Measurements from ENCODE around the gene APOC1. TPM values are rescaled to one million over a fixed set of nuclear protein-coding genes. Genes with fewer than 3 reads are reported as not detected.

Gene APOC1
- total RNA-seq, 1 donor from 2014 or later = 14.5 TPM

DNA sequence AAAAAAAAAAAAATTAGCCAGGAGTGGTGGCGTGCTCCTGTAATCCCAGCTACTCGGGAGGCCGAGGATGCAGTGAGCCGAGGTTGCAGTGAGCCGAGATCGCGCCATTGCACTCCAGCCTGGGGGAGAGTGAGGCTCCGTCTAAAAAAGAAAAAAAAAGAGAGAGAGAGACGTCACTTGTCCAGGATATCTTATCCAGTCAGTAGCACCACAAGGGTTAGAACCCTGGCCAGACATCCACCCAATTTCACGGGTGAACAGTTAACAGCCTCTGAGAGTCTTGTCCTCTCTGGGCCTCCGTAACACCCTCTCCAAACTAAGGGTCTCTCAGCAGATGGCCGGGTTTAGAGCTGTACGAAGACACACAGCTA, 39.9 kb downstream of the APOC1 start:
- DNase-seq (ENCODE audit: extremely low spot score in 2 of 2) = no peak
- Histone ChIP-seq H3K27ac (peak overlapping the region; percentile 83), H3K4me3 (peak overlapping the region; percentile 92 to 93), H3K27me3 (no peaks in the 10 kb centered on the region), H3K9me3 (no peaks in the 10 kb centered on the region), H3K36me3 (no peaks in the 10 kb centered on the region), H3K4me1 (peaks cover 58% of the 10 kb centered on the region)
- TF ChIP-seq, protein P1, sequence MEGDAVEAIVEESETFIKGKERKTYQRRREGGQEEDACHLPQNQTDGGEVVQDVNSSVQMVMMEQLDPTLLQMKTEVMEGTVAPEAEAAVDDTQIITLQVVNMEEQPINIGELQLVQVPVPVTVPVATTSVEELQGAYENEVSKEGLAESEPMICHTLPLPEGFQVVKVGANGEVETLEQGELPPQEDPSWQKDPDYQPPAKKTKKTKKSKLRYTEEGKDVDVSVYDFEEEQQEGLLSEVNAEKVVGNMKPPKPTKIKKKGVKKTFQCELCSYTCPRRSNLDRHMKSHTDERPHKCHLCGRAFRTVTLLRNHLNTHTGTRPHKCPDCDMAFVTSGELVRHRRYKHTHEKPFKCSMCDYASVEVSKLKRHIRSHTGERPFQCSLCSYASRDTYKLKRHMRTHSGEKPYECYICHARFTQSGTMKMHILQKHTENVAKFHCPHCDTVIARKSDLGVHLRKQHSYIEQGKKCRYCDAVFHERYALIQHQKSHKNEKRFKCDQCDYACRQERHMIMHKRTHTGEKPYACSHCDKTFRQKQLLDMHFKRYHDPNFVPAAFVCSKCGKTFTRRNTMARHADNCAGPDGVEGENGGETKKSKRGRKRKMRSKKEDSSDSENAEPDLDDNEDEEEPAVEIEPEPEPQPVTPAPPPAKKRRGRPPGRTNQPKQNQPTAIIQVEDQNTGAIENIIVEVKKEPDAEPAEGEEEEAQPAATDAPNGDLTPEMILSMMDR (IDR thresholded peaks at IDR 0.05) = no peak
- TF ChIP-seq POLR2AphosphoS5 (IDR thresholded peaks at IDR 0.05; ENCODE audit: insufficient read depth in 1 of 2, low read depth in 1 of 2) (no peak), POLR2A (IDR thresholded peaks at IDR 0.05) (no peak)
- intact Hi-C loops (cut with DNase I) = loop anchor here (5.0 kb wide), 1 partner anchor 52 kb away; no protein-coding TSS in a partner anchor

DNA sequence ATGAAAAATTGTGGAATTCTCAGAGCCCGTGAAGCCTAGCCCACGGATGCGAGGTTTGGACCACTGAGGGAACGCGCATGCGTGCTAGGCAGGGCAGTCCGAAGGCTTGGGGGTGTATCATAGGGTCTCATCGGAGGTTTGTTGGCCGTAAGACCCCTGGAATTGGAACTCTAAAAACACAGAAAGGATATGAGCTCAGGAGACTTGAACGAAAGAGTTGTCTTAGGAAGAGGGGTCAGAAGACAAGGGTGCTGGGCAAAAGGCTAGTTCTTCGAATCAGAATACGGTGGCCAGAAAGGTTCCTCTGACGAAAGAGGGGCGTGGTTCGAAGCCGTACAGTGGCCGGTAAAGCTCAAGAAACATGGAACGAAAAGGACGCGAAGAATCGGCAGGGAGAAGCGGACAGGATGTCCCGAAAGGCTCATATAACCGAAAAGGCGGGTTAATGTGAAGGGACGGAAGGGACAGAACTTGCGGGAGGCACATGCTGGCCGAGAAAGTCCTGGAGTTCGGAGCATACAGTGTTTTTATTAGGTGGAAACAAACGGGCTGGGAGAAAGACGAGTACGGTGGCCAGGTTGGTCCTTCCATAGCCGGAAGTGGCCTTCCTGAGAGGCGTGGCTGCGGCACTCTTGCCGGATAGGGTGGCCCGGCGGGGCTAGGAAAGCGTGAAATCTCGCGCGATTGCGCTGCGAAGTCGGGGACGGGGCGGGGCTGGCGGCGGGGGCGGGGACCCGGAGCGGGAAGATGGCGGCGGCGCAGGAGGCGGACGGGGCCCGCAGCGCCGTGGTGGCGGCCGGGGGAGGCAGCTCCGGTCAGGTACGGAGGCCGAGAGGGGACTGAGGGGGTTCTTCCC, 40.5 kb downstream of the APOC1 start, which contains the start of gene CLPTM1:
Gene CLPTM1, plus strand, starts transcription at position 732 of the 856 bp plus-strand sequence. Its CDS starts 16 bp downstream, at position 748.
- TF ChIP-seq, protein P1 (IDR thresholded peaks at IDR 0.05) = peak in 1 of 3 experiments; percentile 33
- TF ChIP-seq POLR2AphosphoS5 (IDR thresholded peaks at IDR 0.05; ENCODE audit: insufficient read depth in 1 of 2, low read depth in 1 of 2) (peak; percentile 95 to 96), POLR2A (IDR thresholded peaks at IDR 0.05) (peak in 1 of 2 donors; percentile 59)
- intact Hi-C loops (cut with DNase I) = loop anchor here (5.0 kb wide), 1 partner anchor 53 kb away; no protein-coding TSS in a partner anchor
- H3K36me3 ChIP-seq = no peaks in the 10 kb centered on the region
- H3K9me3 ChIP-seq = no peaks in the 10 kb centered on the region
- peak within 1 kb of the TSS; percentile 83 for H3K27ac ChIP-seq
- H3K27me3 ChIP-seq = no peaks in the 10 kb centered on the region
- DNase-seq (ENCODE audit: extremely low spot score in 2 of 2) = peak in 1 of 2 donors; percentile 96
- H3K4me3 ChIP-seq = peak within 1 kb of the TSS; percentile 92 to 93
- peaks cover 64% of the 10 kb centered on the region for H3K4me1 ChIP-seq

DNA sequence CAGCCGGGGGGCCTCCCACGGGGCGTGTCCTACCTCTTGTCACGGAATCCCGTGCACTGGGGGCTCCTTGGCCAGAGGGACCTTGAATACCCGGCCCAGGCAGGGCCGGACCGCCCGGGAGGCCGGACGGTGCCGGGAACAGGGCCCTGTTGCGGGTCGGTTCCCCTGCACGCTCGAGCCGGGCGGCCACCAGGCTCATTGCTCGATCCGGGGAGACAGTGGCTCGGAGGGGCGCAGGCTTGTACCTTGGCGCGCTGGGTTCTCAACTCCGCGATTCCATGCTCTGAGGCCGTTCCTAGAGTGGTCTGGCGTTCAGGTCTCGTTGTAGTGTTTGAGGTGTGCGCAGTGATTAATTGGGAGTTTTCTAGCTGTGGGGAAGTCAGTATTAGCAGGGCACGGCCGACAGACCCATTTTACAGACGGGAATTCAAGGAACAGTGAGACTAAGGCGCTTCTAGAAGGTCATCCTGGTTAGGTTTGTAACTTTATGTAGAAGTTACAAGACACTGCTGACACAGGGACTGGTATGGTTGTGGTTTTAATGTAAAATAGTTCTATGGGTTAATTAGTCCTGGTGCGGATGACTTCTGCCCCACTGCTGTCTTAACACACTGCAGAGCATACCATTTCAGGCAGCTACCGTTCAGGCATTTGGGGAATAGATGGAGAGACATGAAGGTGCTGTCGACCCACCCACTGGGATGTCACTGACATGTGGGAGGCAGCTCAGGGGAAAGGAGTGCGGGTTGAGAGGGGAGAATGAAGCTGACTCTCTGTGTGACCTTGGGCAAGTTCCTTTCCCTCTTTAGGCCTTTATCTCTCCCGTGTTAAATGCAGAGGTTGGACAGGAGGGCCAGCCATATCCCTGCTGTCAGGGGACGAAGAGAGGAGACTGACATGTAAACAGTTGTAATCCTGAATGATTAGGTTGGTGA, 41.4 kb downstream of the APOC1 start:
- no peaks in the 10 kb centered on the region for H3K36me3 ChIP-seq
- intact Hi-C loops (cut with DNase I) = no loop called here
- H3K4me3 ChIP-seq = peak overlapping the region; percentile 92 to 93
- no peaks in the 10 kb centered on the region for H3K9me3 ChIP-seq
- TF ChIP-seq POLR2A (IDR thresholded peaks at IDR 0.05) (no peak), POLR2AphosphoS5 (IDR thresholded peaks at IDR 0.05; ENCODE audit: insufficient read depth in 1 of 2, low read depth in 1 of 2) (no peak)
- TF ChIP-seq, protein P1 (IDR thresholded peaks at IDR 0.05) = no peak
- DNase-seq (ENCODE audit: extremely low spot score in 2 of 2) = no peak
- H3K27me3 ChIP-seq = no peaks in the 10 kb centered on the region
- H3K4me1 ChIP-seq = peaks cover 73% of the 10 kb centered on the region
- peak overlapping the region; percentile 83 for H3K27ac ChIP-seq

DNA sequence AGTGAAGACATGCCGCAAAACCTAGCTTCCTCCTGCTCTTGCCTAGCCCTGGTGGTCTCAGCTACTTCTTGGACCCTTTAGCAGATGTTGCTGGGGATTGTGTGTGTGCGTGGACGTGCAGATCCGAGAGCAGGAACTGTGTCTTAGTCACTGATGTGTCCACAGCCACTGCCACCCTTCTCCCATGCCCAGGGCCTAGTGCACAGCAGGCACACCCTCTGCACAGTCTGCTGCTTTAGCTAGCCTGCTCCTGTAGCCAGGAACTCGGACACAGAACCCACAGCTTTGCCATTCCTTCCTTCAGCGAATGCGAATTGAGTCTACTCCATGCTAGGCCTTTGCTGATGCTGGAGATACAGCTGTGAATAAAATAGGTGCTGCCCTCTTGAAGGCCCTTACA, 43.1 kb downstream of the APOC1 start:
- intact Hi-C loops (cut with DNase I) = no loop called here
- Histone ChIP-seq H3K27ac (no peak overlapping the region), H3K27me3 (no peaks in the 10 kb centered on the region), H3K4me1 (peaks cover 64% of the 10 kb centered on the region), H3K9me3 (no peaks in the 10 kb centered on the region), H3K4me3 (no peak overlapping the region), H3K36me3 (no peaks in the 10 kb centered on the region)
- no peak for DNase-seq (ENCODE audit: extremely low spot score in 2 of 2)
- TF ChIP-seq POLR2A (IDR thresholded peaks at IDR 0.05) (no peak), POLR2AphosphoS5 (IDR thresholded peaks at IDR 0.05; ENCODE audit: insufficient read depth in 1 of 2, low read depth in 1 of 2) (no peak)
- TF ChIP-seq, protein P1 (IDR thresholded peaks at IDR 0.05) = no peak

Data from vagina (tissue), 2 donors.